Motor neuron (in vitro differentiated cells): ENCODE results near the gene SLC35G2. TPM values are rescaled to one million over a fixed set of nuclear protein-coding genes. Genes with fewer than 3 reads are reported as not detected.

Experiments
- ATAC-seq, 8 experiments: fragments of 200-7000 bp; cut with Tn5 transposase; replicated peaks in 6 of 8; 2 replicates each; pipeline ENCODE4 v1.8.0; 2021; ENCODE audit warnings: mild to moderate bottlenecking in 8 of 8, moderate library complexity in 8 of 8
- H3K27ac ChIP-seq, 2 donors: fragments of 250-450 bp; sonication (Bioruptor Pico); 2 replicates each; pipeline ENCODE4 v1.9.0; 2021; ENCODE audit warnings: antibody characterized with exemption in 2 of 2, mild to moderate bottlenecking in 2 of 2, moderate library complexity in 1 of 2
- H3K4me1 ChIP-seq, 2 donors: fragments of 250-450 bp; sonication (Bioruptor Pico); replicated peaks in 1 of 2; 2 replicates each; pipeline ENCODE4 v1.6.1; 2021; ENCODE audit warnings: antibody characterized with exemption in 2 of 2, mild to moderate bottlenecking in 2 of 2, moderate library complexity in 1 of 2
- H3K4me3 ChIP-seq, 5 donors: fragments of 250-450 bp; sonication (Bioruptor Pico); 2 replicates each; pipeline ENCODE4 v1.9.0; 2021; ENCODE audit warnings: antibody characterized with exemption in 5 of 5, mild to moderate bottlenecking in 5 of 5, moderate library complexity in 4 of 5
- WGBS, 10 experiments: fragments of 450-650 bp; shearing (Covaris generic); methylation state at CpG; one replicate each; pipeline ENCODE4 v1.0.0; 2022; 5-methylcytosine and 5-hydroxymethylcytosine counted together
- in situ Hi-C, 9 experiments: fragments of 400-800 bp; cut with MboI; loops; one replicate each; pipeline ENCODE4 v1.15.0; 2021; ENCODE audit warnings: low sequenced_read_pairs in 9 of 9, low pct_unique_long_range_greater_than_20kb in 2 of 9; ENCODE audit not compliant: unreplicated experiment in 9 of 9
- total RNA-seq, 8 experiments: library from RNA; unstranded; fragments of 300-600 nt; gene quantifications; 2 replicates each; pipeline versions ENCODE4 v1.2.3 to v1.2.4, GENCODE V29; 2022

SLC35G2 gene
- total RNA-seq, 8 experiments from 2014 or later, result 4.2 to 17.0 (median 11.9) TPM

DNA sequence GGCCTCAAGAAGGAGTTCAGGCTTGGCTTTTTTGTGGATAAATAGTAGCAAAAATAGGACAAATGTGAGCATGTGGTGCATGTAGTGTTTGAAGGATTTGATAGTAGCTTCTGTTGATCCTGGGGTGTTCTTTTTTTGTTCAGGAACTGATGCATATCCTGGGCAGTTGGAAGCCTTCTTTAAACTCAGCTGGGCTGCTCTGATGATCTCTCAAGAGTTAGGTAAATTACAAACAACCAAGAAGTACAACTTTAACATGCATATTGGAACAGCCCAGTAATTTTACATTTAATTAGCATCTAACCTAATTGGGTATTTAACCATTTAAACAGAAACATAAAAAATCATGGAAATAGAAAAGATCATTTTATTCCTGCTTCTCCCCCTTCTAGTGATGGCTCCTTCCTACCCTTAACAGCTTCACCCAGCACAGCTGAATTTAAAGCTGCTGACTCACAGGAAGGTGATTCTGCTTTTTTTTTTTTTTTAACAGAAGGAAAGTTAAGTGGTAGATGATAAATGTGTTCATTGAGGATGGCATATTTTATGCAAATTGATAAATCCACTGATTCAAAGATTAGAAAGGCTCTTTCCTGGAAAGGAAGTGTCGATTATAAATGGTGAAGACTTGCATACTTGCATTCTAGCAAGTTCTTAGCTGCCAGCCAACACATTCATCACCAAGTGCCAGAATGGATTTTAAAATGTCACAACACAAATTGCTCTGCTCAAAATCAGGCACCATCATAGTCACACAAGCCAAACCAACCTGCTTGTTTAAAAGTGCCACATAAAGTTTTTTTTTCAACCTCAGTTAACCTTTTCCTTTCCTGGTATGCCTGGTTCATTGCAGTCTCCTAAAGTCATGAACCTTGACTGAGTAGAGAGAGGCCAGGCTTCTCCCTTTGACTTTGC is 20.0 kb downstream of the SLC35G2 start:
- Histone ChIP-seq H3K4me1 (peaks cover 21 to 30% of the 10 kb centered on the region in 2 donors), H3K4me3 (no peak overlapping the region), H3K27ac (no peak overlapping the region)
- 0 to 56% (median 25%) methylated on average over 1 of the region's 1 CpG; no CpG with 5 or more reads in 1 of the 10 experiments for WGBS, 10 experiments
- peak; percentile 70 to 95 (median 90) for ATAC-seq
- in situ Hi-C loops, result no loop called here

GRCh38 chr3:136839556-136839931 is 20.6 kb downstream of the SLC35G2 start:
- no peak for ATAC-seq
- in situ Hi-C loops, result no loop called here
- Histone ChIP-seq H3K4me3 (no peak overlapping the region), H3K27ac (no peak overlapping the region), H3K4me1 (peaks cover 21 to 30% of the 10 kb centered on the region in 2 donors)

GRCh38 chr3:136840252-136840651 is 21.3 kb downstream of the SLC35G2 start:
- Histone ChIP-seq H3K4me1 (peaks cover 21 to 30% of the 10 kb centered on the region in 2 donors), H3K27ac (no peak overlapping the region), H3K4me3 (no peak overlapping the region)
- in situ Hi-C loops, result no loop called here
- 83 to 100% (median 100%) methylated on average over 1 to 2 of the region's 2 CpGs; no CpG with 5 or more reads in 3 of the 10 experiments for WGBS, 10 experiments
- ATAC-seq, result no peak

GRCh38 chr3:136842294-136842693 is 23.4 kb downstream of the SLC35G2 start:
- whole genome bisulfite sequencing, 10 experiments, result 56 to 100% (median 100%) methylated on average over 1 of the region's 1 CpG; no CpG with 5 or more reads in 2 of the 10 experiments
- in situ Hi-C loops, result no loop called here
- Histone ChIP-seq H3K4me3 (no peak overlapping the region), H3K27ac (no peak overlapping the region), H3K4me1 (peaks cover 12 to 14% of the 10 kb centered on the region in 2 donors)
- ATAC-seq, result no peak

DNA sequence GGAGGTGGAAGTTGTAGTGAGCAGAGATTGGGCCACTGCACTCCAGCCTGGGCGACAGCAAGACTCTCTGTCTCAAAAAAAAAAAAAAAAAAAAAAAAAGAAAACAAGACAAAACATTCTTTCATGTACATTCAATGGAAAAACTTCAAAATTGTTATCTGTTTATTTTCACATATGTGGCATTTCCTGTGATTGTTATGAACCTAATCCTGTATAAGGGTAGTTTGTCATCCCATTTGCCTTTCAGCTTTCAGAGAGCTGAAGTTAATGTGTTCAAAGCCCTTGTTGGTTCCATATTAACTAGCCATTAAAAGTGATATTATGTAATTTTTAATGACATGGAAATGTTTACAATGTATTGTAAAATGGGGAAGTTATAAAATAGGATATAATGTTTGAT is 25.8 kb downstream of the SLC35G2 start:
- ATAC-seq, result no peak
- 83 to 100% (median 100%) methylated on average over 1 of the region's 1 CpG; no CpG with 5 or more reads in 5 of the 10 experiments for WGBS, 10 experiments
- Histone ChIP-seq H3K27ac (no peak overlapping the region), H3K4me3 (no peak overlapping the region), H3K4me1 (no peaks in the 10 kb centered on the region)
- in situ Hi-C loops, result no loop called here

GRCh38 chr3:136852180-136852579 is 33.3 kb downstream of the SLC35G2 start:
- 69 to 100% (median 87%) methylated on average over 1 to 3 of the region's 4 CpGs; no CpG with 5 or more reads in 3 of the 10 experiments for WGBS, 10 experiments
- in situ Hi-C loops, result loop anchor here in 1 of 9 experiments (25.0 kb wide), 1 partner anchor 160 kb away; no protein-coding TSS in a partner anchor
- ATAC-seq, result no peak
- Histone ChIP-seq H3K4me3 (no peak overlapping the region), H3K27ac (no peak overlapping the region), H3K4me1 (no peaks in the 10 kb centered on the region)

GRCh38 chr3:136856665-136857064 is 37.7 kb downstream of the SLC35G2 start:
- Histone ChIP-seq H3K4me1 (peaks cover 5 to 8% of the 10 kb centered on the region in 2 donors), H3K27ac (no peak overlapping the region), H3K4me3 (no peak overlapping the region)
- no peak for ATAC-seq
- in situ Hi-C loops, result loop anchor here in 1 of 9 experiments (25.0 kb wide), 1 partner anchor 156 kb away; no protein-coding TSS in a partner anchor

GRCh38 chr3:136858381-136858780 is 39.5 kb downstream of the SLC35G2 start:
- in situ Hi-C loops, result loop anchor here in 1 of 9 experiments (25.0 kb wide), 1 partner anchor 154 kb away; no protein-coding TSS in a partner anchor
- Histone ChIP-seq H3K27ac (no peak overlapping the region), H3K4me3 (no peak overlapping the region), H3K4me1 (peaks cover 5 to 8% of the 10 kb centered on the region in 2 donors)
- ATAC-seq, result no peak

DNA sequence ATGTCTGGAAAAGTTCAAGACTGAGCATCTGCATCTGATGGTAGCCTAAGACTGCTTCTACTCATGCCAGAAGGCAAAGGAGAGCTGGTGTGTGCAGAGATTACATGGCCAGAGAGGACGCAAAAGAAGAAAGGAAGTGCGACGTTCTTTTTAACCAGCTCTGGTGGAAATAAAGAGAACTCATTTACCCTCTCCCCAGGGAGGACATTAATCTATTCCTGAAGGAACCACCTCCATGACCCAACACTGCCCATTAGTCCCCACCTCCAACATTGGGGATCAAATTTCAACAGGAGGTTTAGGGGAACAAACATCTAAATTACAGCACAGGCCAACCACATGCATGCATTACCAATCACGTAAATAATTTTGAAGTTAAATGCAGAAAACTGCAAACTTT is 41.6 kb downstream of the SLC35G2 start:
- Histone ChIP-seq H3K27ac (no peak overlapping the region), H3K4me3 (peak overlapping the region; percentile 76 to 95 (median 83)), H3K4me1 (peaks cover 5 to 11% of the 10 kb centered on the region in 2 donors)
- ATAC-seq, result no peak
- in situ Hi-C loops, result loop anchor here in 1 of 9 experiments (25.0 kb wide), 1 partner anchor 152 kb away; no protein-coding TSS in a partner anchor
- whole genome bisulfite sequencing, 10 experiments, result 0 to 79% (median 6%) methylated on average over 1 to 4 of the region's 4 CpGs; no CpG with 5 or more reads in 2 of the 10 experiments

- Histone ChIP-seq H3K27ac (peak within 1 kb of the TSS; percentile 95 to 98), H3K4me1 (peaks cover 5 to 11% of the 10 kb centered on the region in 2 donors), H3K4me3 (peak within 1 kb of the TSS; percentile 76 to 95 (median 83))
- 0% methylated on average over 2 to 10 of the region's 67 CpGs; no CpG with 5 or more reads in 5 of the 10 experiments for WGBS, 10 experiments
- in situ Hi-C loops, result loop anchor here in 1 of 9 experiments (25.0 kb wide), 1 partner anchor 150 kb away; no protein-coding TSS in a partner anchor
- peak; percentile 95 to 98 (median 97) for ATAC-seq
These were observed 43.1 kb downstream of the SLC35G2 start, which contains the start of gene NCK1 for GRCh38 chr3:136861890-136862616. Gene NCK1, plus strand, starts transcription at chr3:136862208. Its CDS starts 65,794 bp downstream, at chr3:136928002.

DNA sequence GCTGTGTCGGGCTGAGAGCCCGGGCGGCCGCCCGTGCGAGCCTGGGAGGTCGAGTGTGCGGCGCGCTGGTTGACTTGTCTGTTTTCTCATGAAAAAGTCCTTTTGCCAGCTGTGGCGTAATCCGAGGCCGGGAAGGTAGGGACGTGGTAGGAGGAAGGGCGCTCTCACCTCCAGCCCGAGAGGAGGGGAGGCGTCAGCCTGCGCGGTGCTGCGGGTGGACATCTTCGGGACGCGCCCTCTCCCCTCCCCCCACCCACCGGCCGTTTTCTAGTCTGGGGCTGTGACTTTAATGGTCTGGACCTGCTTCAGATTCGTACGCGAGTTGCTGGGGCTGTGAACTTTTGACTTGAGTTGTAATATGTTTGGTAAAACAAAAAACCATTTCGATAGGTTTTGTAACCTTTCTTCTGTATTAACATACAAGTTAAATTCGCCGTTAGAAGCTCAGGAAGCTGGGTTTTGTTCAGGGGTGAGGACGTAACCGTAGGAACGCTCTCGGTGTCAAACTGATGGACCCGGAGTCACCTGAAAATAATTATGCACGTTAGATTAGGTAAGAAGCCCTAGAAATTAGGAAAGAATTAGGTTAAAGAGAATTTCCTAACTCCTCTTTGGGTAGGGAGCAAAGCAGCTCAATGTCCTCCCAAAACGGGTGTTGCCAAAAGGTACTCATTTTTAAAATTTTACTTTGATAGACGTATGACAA is 43.8 kb downstream of the SLC35G2 start:
- Histone ChIP-seq H3K4me3 (peak overlapping the region; percentile 76 to 95 (median 83)), H3K27ac (peak overlapping the region; percentile 95 to 98), H3K4me1 (peaks cover 5 to 11% of the 10 kb centered on the region in 2 donors)
- ATAC-seq, result peak; percentile 10 to 29 (median 18)
- in situ Hi-C loops, result loop anchor here in 1 of 9 experiments (25.0 kb wide), 1 partner anchor 150 kb away; no protein-coding TSS in a partner anchor
- 0 to 3% (median 0%) methylated on average over 1 to 17 of the region's 39 CpGs; no CpG with 5 or more reads in 1 of the 10 experiments for WGBS, 10 experiments

DNA sequence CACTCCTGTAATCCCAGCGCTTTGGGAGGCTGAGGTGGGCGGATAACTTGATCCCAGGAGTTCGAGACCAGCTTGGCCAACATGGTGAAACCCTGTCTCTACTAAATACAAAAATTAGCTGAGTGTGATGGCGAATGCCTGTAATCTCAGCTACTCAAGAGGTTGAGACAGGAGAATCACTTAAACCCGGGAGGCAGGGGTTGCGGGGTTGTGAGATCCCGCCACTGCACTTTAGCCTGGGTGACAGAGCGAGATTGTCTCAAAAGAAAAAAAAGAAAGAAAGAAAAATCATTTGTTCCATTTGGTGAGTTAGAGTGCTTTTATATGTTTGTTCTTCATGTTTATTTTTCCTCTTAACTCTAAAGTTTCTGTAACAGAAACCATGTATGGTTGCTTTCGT is 50.4 kb downstream of the SLC35G2 start:
- in situ Hi-C loops, result loop anchor here in 1 of 9 experiments (25.0 kb wide), 1 partner anchor 143 kb away; no protein-coding TSS in a partner anchor
- no peak for ATAC-seq

More for the DNA sequence above, 50.4 kb downstream of the SLC35G2 start:
- Histone ChIP-seq H3K4me3 (no peak overlapping the region), H3K27ac (no peak overlapping the region), H3K4me1 (no peaks in the 10 kb centered on the region)
- WGBS, 10 experiments, result 95 to 100% (median 98%) methylated on average over 1 to 9 of the region's 9 CpGs
